GM21576 (cell line): ENCODE data around the gene VMO1.

Experiments used
- ATAC-seq: cut with Tn5 transposase; IDR thresholded peaks from one replicate; pipeline ENCODE4 v1.9.1; 2021; ENCODE audit warnings: mild to moderate bottlenecking, moderate library complexity; ENCODE audit not compliant: unreplicated experiment

VMO1 gene

DNA sequence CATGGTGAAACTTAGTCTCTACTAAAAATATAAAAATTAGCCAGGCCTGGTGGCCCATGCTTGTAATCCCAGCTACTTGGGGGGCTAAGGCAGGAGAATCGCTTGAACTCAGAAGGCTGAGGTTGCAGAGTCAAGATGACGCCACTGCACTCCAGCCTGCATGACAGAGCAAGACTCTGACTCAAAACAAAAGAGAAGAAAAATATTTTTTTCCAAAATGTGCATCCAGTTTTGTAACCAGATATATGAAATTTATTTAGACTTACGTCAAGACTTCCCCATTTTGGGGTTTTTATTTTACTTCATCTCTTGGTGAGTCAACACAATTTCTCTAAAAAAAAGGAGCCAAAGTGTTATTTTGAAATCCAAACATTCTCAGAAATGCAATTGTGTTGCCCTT is 20.0 kb downstream of the VMO1 start:
- no peak for ATAC-seq

DNA sequence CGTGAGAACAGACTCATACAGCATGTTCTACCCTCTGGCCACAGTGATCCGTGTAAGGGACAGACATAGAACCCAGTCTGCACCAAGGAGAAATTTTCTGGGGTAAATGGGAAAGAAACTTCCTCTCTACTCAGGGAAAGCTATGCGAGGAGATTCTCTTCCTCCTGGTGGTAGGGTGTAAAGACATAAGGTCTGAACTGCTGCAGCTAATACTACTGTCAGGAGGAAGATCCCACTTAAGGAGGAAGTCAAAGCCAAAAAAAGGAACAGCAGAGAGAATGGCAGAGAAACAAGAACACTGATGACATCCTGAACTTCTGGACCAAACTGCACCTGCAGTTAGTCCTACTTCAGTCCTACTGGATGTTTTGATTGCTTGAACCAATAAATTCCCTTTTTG is 21.6 kb downstream of the VMO1 start:
- no peak for ATAC-seq

DNA sequence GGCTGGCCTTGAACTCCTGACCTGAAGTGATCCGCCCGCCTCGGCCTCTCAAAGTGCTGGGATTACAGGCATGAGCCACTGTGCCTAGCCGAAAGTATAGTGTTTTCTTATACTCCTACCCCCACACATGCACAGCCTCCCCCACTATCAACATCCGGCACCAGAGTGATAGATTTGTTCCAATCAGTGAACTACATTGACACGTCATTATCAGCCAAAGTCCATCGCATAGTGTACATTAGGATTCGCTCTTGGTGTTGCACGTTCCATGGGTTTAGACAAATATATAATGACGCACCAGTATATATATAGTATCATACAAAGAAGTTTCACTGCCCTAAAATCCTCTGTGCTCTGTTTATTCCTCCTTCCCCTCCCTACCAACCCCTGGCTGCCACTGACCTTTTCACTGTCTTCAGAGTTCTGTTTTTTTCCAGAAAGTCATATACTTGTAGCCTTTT is 26.4 kb downstream of the VMO1 start:
- ATAC-seq, result no peak

DNA sequence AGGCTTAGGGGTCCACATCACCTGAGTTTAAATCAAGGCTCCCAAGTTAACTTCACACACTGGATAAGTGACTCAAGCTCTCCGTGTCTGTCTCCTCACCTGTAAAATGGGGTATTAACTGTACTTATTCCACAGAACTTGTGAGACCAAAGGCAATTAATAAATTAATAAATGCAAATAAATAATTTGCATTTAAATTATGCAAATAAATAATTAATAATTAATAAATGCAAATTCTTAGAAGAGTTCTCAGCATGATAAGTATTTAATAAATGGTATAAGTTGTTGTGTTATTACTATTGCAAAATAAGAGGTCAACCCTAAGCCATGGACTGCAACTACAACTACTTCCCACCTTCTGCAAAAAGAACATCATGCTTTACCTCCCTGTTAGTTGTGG is 32.8 kb downstream of the VMO1 start:
- no peak for ATAC-seq

DNA sequence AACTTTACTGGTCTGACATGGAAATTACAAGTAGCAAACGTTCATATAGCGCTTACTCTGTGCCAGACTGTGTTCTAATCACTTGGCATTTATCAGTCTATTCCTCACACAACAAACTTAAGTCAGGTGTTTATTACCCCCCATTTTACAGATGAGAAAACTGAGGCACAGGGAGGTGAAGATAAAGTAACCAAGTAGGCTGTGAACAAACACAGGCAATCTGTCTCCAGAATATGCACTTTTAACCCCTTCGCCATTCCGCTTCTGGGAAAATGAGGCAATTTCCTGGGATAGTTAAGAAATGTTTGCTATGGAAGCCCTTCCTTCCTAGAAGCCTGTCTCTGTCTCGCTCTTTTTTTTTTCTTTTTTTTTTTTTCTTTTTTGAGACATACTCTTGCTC is 34.2 kb downstream of the VMO1 start:
- no peak for ATAC-seq

DNA sequence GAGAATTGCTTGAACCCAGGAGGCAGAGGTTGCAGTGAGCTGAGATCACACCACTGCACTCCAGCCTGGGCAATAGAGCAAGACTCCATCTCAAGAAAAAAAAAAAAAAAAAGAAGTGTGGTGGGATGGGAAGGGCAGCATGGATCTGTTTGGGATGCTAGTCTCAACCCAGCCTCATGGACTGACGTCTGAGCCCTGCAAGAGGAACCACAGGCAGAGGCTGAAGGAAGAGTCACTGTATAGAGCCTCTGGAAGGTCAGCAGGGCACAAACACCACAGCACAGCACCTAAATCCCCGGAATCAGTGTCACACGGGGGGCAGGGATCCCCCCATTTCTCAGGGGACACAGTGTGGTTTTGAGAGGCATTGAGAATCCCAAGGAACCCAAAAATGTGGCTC is 35.6 kb downstream of the VMO1 start:
- no peak for ATAC-seq

DNA sequence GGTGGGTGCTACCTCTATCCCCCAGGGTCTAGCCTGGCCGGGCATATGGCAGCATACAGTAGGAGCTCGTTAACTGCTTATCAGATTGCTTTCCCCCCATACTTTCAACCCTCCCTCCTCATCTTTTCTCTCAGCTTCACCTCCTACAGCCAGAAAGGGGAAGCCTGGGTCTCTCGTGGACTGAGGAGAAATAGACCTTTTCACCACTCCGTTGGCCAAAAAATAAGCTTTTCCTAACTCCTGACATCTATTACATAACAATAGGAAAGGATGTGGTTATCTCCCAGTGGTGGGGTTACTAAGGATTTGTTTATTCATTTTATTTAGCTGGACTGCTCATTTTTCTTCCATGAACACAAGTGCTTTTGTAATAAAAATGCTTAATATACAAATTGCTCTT is 37.5 kb downstream of the VMO1 start:
- ATAC-seq, result no peak

DNA sequence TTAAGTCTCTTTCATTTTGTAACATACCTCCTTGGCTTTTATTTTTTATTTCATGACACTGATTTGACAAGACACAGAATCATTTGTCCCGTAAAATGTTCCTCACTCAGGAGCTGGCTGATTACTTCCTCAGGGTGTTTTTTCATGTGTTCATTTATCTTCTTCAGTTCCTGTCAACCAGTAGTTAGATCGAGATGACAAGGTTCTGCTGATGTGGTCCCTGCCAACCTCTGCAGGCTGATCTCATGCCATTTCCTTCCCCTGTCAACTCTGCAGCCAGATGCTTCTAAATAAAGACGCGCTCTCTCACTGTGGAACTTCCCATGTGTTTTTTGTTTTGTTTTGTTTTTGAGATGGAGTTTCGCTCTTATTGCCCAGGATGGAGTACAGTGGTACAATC is 38.3 kb downstream of the VMO1 start:
- no peak for ATAC-seq

DNA sequence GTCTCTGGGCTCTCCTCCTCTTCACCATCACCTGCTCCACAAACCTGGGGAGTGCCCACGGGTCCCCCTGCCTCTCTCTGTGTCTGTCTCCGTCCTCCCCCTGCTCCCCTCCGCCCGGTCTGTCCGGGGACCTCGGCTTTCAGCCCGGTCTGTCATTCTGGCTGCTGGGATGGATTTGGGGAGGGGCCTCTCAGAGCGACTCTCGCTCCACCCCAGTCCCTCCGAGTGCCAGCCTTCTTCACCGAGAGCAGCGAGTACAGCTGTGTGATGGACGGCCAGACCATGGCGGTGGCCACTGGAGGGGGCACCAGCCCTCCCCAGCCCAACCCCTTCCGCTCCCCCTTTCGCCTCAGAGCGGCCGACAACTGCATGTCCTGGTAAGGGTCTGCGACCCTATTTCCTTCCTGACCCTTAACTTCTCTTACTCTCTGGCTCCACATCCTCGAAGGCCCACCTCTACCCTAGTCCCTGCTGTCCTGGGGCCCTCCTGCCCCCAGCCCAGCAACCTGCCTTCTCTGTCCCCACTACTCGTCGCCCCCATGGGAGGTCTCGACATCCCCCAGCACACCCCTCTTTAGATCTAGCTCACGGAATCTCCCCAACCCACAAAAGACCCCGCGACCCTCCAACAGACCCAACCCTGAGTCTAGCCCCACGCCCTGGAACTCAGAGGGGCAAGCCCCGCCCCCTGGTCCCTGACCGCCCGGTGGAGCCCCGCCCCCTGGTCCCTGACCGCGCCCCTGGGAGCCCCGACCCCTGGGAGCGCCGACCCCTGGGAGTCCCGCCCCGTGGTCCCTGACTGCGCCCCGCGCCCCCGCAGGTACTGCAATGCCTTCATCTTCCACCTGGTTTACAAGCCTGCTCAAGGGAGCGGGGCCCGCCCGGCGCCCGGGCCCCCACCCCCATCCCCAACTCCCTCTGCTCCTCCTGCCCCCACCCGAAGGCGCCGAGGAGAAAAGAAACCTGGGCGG is 40.9 kb downstream of the VMO1 start:
- ATAC-seq, result no peak

DNA sequence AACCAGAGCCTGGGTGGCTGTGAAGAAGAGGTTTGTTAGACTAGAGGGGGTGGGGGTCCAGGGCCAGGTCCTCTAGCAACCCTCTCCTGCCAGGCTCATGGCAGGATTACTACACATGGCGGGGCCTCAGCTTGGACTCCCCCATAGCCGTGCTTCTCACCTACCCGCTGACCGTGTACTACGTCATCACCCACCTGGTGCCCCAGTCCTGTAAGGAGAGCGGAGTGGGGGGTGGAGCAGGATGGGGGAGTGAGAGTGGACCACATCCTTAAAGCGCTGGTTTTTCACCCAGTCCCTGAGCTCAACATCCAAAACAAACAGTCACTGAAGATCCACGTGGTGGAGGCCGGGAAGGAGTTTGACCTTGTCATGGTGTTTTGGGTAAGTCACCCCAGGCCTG is 42.3 kb downstream of the VMO1 start:
- no peak for ATAC-seq

DNA sequence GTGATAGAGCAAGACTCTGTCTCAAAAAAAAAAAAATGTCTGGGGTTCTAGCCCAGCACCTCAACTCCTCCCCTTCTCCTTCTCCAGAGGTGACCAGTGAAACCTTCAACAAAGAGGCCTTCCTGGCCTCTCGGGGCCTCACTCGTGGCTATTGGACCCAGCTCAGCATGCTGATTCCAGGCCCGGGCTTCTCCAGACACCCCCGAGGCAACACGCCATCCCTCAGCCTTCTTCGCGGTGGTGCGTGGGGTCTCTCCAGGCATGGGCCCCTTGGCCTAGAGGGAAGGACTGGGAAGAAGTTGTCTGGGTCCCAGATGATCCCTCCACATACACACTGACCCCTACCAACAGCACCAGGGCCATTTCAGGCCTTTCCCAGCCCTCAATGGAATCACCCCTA is 42.9 kb downstream of the VMO1 start:
- ATAC-seq, result no peak

DNA sequence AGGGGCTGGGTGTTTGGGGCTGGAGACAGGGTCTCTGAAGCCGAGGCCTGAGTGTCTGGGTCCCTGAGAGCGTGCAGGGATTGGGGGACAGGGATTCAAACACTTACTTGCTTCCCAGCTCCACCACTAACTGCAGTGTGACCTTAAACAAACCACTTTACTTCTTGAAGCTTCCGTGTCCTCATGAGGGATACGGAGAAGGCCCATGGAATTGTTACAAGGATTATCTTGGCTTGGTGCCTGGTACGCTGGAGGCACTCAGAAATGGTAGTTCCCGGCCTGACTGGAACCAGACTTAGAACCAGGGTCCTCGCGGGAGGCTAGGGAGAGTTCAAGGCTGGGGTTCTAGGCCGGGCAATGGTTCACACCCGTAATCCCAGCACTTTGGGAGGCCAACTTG is 43.5 kb downstream of the VMO1 start:
- ATAC-seq, result no peak

DNA sequence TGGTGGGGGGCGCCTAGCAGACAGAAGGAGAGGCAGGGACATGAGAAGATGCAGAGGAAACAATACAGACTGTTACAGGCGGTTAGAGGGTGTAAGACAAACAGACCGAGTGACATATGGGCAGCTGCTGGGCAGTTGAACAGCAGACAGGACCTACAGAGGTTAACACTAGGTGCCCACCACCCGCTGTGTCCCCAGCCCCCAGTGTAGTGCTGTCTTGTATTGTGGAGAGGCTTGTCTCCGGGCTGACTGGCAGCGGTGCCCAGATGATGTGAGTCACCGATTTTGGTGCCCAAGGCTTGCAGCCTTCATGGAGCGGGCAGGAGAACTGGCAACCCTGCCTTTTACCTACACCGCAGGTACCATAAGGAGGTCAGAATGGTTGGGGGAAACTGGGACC is 44.0 kb downstream of the VMO1 start:
- no peak for ATAC-seq

DNA sequence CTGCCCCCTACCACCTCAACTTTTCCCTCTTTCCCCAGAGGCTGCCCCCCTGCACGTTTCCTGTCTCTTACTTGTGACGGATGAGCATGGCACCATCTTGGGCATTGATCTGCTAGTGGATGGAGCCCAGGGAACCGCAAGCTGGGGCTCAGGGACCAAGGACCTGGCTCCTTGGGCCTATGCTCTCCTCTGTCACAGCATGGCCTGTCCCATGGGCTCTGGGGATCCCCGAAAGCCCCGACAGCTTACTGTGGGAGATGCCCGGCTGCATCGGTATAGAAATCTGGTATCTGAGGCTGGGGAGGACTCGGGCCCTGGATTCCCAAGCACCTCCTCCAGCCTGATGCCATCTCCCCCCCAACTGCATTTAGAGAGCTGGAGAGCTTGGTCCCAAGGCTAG is 44.6 kb downstream of the VMO1 start:
- no peak for ATAC-seq

DNA sequence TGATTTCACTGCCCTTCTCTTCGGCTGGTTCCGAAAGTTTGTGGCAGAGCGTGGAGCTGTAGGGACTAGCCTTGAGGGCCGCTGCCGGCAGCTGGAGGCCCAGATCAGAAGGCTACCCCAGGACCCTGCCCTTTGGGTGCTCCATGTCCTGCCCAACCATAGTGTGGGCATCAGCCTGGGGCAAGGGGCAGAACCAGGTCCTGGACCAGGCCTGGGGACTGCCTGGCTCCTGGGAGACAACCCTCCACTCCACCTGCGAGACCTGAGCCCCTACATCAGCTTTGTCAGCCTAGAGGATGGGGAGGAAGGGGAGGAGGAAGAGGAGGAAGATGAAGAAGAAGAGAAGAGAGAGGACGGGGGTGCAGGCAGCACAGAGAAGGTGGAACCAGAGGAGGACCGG is 45.6 kb downstream of the VMO1 start:
- no peak for ATAC-seq

DNA sequence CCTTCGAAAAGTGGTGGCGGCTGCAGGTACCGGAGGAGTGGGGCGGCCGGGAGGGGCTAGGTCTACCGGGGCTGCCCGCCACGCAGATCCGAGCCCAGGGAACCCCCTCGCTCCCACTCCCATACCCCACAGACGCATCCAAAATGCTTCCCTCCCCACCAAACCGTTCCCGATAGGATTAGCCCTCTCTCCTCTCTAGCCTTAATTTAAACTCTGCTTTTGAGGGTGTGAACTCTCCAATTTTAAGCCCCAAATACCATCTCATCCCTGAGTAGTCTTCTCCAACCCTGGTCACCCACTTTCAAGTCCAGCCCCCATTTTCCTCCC is 46.2 kb downstream of the VMO1 start:
- no peak for ATAC-seq

DNA sequence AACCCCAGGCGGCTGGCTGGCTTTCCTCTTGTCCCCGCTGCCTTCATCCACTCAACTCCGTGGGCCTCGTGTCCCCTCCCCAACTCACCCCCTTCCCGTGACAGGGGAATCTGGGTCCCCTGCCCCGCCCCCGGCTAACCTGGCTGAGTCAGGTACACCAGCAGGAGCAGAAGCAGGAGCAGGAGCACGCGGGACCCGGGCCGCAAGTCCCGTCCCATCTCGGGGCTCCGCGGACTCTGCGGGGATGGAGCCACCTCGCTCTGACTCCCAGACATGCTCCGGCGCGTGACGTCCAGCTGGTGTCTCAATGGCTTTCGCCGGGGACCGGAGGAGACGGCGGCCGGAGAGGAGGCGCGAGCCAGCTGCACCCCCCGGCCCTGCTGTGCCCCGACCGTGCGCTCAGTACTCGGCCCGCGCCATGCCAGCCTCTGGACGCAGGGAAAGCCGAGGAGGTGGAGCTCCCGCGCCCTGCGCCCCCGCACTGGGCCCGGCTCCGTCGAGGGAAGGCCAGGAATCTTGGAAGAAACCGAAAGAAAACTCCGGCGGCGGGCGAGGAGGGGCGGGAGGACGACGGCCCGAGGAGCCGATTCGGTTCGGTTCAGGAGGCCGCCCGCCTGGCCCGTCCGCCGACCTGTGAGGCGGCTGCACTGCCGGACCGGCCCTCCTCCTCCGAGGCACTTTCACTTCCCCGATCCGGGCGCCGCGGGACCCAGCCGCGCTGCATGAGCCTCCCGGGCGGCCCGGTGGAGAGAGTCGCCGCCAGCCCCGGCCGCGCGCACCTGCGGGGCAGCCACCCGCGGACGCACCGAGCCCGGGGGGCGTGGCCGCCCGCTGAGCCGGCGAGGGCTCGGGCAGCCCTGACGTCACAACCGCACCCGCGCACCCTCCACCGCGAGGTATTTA is 46.8 kb downstream of the VMO1 start, which contains the start of the genes CXCL16 and ZMYND15:
Gene CXCL16, minus strand, starts transcription at position 807 of the 903 bp plus-strand sequence. Its CDS starts 589 bp downstream, at position 218.
Gene ZMYND15, plus strand, starts transcription at position 712 of the 903 bp plus-strand sequence. CDS start 716 bp downstream, outside the sequence.
- ATAC-seq, result no peak

DNA sequence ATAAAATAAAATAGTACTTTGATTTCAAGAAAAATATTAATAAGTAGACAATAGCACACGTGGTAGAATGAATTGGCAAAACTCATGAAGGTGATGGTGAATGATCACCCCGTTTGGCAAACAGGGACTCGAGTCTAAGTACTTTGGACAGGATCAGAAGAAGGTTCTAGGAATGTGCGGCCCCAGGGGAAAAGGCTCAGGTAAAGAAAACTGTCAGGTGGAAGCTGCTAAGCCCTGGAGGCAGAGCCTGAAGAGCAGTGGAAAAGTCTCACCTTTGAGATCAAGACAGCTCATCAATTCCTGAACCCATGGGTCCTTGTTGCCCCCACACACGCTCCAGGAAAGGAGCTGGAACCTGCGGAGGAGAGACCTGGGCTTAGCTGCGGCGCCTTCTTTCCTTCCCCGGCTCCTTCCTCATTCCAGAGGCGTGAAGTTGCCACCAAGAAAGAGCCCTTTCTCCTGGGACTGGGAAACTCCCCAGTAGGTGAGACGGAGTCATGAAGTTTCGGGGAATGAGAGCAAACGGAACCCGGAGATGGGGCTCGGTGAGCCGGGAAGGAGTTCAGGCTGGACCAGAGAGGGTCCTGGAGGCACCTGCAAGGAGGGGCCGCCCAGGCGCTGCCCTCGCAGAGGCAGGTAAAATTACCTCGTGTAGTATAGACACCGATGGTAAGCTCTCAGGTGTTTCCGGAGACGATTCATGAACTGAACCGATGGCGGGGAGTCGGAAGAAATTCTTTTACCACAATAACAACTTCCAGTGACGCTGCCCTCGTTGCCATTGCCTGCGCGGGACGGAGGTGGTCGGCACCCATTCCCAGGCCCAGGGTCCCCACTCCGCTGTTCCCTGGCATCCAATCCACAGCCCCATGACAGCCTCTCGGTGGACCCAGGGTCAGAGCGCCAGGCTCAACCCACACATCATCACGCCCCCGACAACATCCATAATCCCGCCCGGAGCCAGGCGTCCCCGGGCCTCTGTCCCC is 47.7 kb downstream of the VMO1 start:
- ATAC-seq, result no peak

DNA sequence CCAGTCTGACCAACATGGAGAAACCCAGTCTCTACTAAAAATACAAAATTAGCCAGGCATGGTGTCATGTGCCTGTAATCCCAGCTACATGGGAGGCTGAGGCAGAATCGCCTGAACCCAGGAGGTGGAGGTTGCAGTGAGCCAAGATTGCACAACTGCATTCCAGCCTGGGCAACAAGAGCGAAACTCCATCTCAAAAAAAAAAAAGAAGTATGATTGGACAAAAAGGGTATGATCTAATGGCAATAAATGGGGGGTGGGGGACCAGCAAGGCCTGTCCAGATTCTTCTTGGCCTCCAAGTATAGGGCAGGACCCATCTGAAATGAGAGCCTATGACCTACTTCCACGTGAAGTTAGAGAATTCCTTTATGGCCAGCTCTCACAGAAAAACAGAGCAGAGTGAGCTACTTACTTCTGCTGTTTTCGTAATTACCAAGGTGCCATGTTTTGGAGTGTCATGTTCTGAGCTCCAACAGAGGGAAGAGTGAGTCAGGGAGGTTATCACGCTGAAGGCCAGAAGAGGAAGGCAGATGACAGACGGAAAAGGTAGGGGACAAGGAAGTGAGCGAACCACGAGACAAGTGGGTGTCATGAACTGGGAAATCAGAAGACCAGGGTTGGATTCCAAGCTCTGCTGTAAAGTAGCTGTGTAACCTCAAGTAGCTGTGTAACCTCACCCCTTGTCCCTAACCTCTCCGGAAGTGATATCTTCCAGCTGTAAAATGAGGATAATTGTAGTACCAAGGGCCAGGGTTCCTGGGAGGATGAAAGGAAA is 50.1 kb downstream of the VMO1 start:
- no peak for ATAC-seq
